ENCODE measurements around the gene PLXND1. TPM values are rescaled to one million over a fixed set of nuclear protein-coding genes. Genes with fewer than 3 reads are reported as not detected.
"Not testable (repeated sequence)": the region's sequence is repeated elsewhere in the genome, so short reads cannot be mapped to it uniquely, and the experiment has no call there.

Gene PLXND1, protein sequence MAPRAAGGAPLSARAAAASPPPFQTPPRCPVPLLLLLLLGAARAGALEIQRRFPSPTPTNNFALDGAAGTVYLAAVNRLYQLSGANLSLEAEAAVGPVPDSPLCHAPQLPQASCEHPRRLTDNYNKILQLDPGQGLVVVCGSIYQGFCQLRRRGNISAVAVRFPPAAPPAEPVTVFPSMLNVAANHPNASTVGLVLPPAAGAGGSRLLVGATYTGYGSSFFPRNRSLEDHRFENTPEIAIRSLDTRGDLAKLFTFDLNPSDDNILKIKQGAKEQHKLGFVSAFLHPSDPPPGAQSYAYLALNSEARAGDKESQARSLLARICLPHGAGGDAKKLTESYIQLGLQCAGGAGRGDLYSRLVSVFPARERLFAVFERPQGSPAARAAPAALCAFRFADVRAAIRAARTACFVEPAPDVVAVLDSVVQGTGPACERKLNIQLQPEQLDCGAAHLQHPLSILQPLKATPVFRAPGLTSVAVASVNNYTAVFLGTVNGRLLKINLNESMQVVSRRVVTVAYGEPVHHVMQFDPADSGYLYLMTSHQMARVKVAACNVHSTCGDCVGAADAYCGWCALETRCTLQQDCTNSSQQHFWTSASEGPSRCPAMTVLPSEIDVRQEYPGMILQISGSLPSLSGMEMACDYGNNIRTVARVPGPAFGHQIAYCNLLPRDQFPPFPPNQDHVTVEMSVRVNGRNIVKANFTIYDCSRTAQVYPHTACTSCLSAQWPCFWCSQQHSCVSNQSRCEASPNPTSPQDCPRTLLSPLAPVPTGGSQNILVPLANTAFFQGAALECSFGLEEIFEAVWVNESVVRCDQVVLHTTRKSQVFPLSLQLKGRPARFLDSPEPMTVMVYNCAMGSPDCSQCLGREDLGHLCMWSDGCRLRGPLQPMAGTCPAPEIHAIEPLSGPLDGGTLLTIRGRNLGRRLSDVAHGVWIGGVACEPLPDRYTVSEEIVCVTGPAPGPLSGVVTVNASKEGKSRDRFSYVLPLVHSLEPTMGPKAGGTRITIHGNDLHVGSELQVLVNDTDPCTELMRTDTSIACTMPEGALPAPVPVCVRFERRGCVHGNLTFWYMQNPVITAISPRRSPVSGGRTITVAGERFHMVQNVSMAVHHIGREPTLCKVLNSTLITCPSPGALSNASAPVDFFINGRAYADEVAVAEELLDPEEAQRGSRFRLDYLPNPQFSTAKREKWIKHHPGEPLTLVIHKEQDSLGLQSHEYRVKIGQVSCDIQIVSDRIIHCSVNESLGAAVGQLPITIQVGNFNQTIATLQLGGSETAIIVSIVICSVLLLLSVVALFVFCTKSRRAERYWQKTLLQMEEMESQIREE (N-terminal part only)
- 40.4 and 65.3 TPM in 2 replicates for total RNA-seq (2014; rRNA removed; shearing (Covaris generic))

- peak; percentile 33 for DNase-seq (ENCODE audit: low spot score)
These were observed at the start of gene PLXND1 for GRCh38 chr3:129606636-129607390. Gene PLXND1, minus strand, starts transcription at chr3:129606676. Its CDS starts 37 bp downstream, at chr3:129606639.

DNA sequence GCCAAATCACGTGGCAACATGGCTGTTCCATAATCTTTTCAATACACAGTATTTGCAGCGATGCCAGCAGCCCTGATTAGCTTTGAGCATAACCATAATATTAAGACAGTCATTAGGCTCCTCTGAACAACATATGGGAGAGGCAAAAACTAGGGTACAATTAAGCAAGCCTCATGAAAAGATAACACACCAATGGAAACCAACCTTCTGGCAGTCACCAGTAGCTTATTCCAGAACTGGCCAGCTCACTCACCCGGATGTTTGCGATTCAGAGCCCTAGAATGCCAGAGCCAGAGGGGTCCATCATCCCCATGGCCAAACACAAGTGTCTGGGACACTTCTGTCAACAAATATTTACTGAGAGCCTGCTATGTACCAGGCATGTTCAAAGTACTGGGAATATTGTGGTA lies 48.8 kb upstream of the PLXND1 start:
- DNase-seq (ENCODE audit: low spot score): no peak

GRCh38 chr3:129654131-129654530 lies 47.7 kb upstream of the PLXND1 start:
- no peak for DNase-seq (ENCODE audit: low spot score)

DNA sequence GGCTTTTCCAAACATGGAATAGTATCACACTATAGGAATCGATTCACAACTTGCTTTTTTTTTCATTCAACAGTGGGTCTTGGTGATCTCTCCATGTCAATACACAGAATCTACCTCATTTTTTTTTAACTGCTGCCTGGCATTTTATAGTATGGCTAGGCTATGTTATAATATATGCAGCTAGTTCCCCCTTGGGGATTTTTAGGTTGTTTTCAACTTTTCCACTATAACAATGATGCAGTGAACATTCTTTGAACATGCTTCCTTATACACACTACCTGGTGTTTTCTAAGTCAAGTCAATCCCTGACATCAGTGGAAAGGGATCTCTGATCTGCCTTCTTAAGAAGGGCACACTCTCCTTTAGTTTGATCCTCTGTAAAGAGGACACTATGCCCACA lies 46.5 kb upstream of the PLXND1 start:
- no peak for DNase-seq (ENCODE audit: low spot score)

DNA sequence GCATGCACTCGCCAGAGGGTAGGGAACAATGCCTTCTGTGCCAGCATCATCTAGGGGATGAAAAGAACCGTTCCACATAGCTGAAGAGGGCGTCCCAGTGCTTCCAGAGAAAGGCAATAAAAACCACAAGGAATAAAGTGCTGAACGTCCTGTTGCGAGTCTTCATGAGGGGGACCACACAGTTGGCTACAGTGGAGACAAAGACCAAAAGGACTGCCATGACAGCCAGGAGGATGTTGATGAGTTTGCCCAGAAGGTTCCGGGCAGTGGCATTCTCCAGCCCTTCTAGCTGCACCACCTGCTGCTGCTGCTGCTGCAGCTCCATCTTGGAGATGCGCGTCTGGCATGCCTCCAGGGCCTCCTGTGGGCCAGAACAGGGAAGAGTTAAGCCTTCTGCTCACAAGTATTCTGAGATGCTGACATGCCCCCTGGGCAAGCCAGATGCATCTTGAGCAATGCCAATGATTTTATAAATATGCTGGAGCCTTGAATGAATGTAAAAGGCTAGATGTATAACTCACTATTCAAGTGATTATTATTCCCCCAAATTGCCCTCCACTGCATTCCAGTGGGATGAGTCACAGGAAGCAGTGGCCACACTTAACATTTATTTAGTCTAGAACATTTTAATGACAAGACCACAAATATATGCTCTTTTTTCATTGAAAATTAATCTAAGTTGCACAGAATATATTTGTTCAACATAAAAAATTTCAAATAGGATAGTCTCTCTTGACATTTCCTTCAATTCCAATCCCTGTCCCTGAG lies 45.1 kb upstream of the PLXND1 start:
- DNase-seq (ENCODE audit: low spot score): peak; percentile 93

GRCh38 chr3:129650256-129650872 lies 43.9 kb upstream of the PLXND1 start:
- DNase-seq (ENCODE audit: low spot score): peak; percentile 78

DNA sequence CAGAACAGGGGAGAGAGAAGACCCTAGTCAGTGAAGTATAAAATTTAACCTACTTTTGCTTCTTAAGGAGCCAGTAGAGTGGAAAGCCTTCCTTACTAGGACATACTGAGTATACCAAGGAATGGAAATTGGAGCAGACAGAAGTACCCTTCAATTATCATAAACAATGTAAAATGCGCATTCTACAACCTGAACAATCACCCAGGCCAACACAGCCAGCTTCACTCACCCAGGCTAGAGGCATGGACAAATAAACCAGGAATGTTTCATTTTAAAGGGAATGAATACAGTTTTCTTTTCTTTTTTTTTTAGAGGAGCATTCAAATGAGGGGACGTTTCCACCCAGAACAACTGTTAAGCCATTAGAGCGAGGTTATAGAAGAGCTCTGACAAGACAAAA lies 41.9 kb upstream of the PLXND1 start:
- DNase-seq (ENCODE audit: low spot score): no peak

GRCh38 chr3:129645286-129645685 lies 38.8 kb upstream of the PLXND1 start:
- no peak for DNase-seq (ENCODE audit: low spot score)

DNA sequence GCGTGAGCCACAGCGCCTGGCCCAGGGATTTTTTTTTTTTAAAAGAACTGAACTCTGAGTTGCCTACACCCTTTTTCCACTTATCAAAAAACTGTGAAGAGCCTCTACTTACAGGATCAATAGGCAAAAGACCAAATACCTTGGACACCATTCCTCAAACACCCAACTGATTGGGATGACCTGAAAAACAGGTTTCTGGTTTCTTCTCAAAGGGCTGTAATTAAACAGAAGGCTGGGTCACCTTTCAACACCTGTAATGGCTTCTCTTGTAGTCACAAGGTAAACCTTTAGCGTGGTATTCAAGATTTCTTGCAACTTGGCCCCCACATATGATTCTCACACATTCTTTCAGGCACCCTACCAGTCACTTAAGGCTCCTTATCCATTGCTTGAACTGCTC lies 38.4 kb upstream of the PLXND1 start:
- no peak for DNase-seq (ENCODE audit: low spot score)

- DNase-seq (ENCODE audit: low spot score): not testable (repeated sequence)
These were observed 35.2 kb upstream of the PLXND1 start for GRCh38 chr3:129641567-129642260.

DNA sequence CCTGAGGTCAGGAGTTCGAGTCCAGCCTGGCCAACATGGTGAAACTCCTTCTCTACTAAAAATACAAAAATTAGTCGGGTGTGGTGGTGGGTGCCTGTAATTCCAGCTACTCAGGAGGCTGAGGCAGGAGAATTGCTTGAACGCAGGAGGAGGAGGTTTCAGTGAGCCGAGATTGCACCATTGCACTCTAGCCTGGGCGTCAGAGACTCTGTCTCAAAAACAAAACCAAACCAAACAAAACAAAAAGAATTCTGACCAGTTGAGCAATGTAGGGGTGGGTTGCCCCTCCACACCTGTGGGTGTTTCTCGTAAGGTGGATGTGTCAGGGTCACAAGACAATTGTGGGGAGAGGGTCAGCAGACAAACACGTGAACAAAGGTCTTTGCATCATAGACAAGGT lies 34.5 kb upstream of the PLXND1 start:
- DNase-seq (ENCODE audit: low spot score): not testable (repeated sequence)

GRCh38 chr3:129638481-129638880 lies 32.0 kb upstream of the PLXND1 start:
- no peak for DNase-seq (ENCODE audit: low spot score)

- no peak for DNase-seq (ENCODE audit: low spot score)
These were observed 29.6 kb upstream of the PLXND1 start for GRCh38 chr3:129636082-129636481.

GRCh38 chr3:129635656-129636055 lies 29.2 kb upstream of the PLXND1 start:
- DNase-seq (ENCODE audit: low spot score): no peak

GRCh38 chr3:129633751-129634481 lies 27.4 kb upstream of the PLXND1 start:
- DNase-seq (ENCODE audit: low spot score): no peak

DNA sequence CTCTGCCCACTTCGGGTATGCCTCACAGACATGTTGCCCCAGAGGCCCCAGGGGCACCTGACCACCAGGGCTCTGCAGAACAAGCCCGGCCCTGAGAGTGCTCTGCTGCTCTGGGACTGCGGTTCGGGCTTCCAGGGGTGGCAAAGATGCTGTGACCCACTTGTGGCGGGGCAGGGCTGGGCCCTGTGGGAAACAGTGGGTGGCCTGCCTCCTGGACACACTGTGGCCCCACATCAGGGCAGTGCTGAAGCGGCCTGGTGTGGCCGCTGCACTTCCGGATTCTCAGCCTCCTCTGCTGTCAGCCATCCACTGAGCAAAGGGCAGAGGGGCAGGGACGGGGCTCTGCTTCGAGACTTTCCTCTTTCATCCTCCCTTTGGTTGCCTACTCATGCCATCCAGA lies 26.5 kb upstream of the PLXND1 start:
- no peak for DNase-seq (ENCODE audit: low spot score)

DNA sequence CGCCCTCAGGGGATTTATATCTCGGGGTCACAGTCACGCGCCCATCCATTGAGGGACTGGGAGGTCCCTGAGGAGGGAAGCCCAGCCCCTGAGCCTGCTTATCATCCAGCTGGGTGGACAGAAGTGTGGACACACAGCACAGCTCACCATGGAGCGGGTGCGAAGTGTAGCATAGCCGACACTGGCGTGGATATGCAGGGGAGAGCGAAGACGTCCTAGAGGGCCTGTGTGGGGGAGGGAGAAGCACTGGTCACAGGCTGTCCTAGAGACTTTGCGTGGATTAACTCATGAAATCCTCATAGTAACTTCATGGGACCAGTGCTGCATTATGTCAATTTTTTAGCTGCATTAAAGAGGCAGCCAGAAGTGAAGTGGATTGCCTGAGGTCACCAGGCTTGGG lies 26.1 kb upstream of the PLXND1 start:
- DNase-seq (ENCODE audit: low spot score): no peak

GRCh38 chr3:129632056-129632455 lies 25.6 kb upstream of the PLXND1 start:
- no peak for DNase-seq (ENCODE audit: low spot score)

All from H4 (cell line).